Lung (tissue), 12 donors: Measurements from ENCODE around the gene KIF18A. TPM values are rescaled to one million over a fixed set of nuclear protein-coding genes. Genes with fewer than 3 reads are reported as not detected.

Experiments used
- ATAC-seq: fragments of 200-7000 bp; cut with Tn5 transposase; one replicate; pipeline ENCODE4 v1.9.1; 2020; ENCODE audit warnings: moderate number of reproducible peaks; ENCODE audit not compliant: insufficient read depth, low FRiP score
- DNase-seq, 3 donors: peaks; one replicate each; pipeline ENCODE4 v3.0.0-alpha.2; 2013 to 2017
- H3K27ac ChIP-seq, 2 donors: one replicate each; pipeline ENCODE4 v1.5.1; 2013; ENCODE audit warnings: mild to moderate bottlenecking in 2 of 2, moderate library complexity in 2 of 2, control low read depth in 1 of 2, inconsistent platforms in 1 of 2, low read depth in 1 of 2, low read length in 1 of 2
- H3K27me3 ChIP-seq, 3 donors: one replicate each; pipeline ENCODE4 v1.5.1; 2013; ENCODE audit warnings: low read length in 2 of 3; ENCODE audit not compliant: control insufficient read depth in 3 of 3, insufficient read depth in 3 of 3
- H3K36me3 ChIP-seq, 4 donors: one replicate each; pipeline ENCODE4 v1.5.1; 2013; ENCODE audit warnings: low read length in 4 of 4, mild to moderate bottlenecking in 1 of 4, moderate library complexity in 1 of 4; ENCODE audit not compliant: control insufficient read depth in 4 of 4, insufficient read depth in 4 of 4
- H3K4me1 ChIP-seq, 5 donors: one replicate each; pipeline ENCODE4 v1.5.1; 2013; ENCODE audit warnings: low read length in 5 of 5, mild to moderate bottlenecking in 2 of 5, moderate library complexity in 1 of 5; ENCODE audit not compliant: control insufficient read depth in 5 of 5, insufficient read depth in 5 of 5
- H3K4me3 ChIP-seq: one replicate; pipeline ENCODE4 v1.5.1; 2013; ENCODE audit warnings: mild to moderate bottlenecking, control low read depth, moderate library complexity
- H3K9ac ChIP-seq, 2 donors: one replicate each; pipeline ENCODE4 v1.5.1; 2013; ENCODE audit warnings: low read length in 2 of 2, control low read depth in 1 of 2; ENCODE audit not compliant: insufficient read depth in 1 of 2
- H3K9me3 ChIP-seq, 4 donors: one replicate each; pipeline ENCODE4 v1.5.1; 2013; ENCODE audit warnings: low read length in 3 of 4, mild to moderate bottlenecking in 1 of 4, moderate library complexity in 1 of 4; ENCODE audit not compliant: control insufficient read depth in 4 of 4, insufficient read depth in 3 of 4
- CTCF ChIP-seq: IDR thresholded peaks from 2 replicates; pipeline ENCODE4 v1.5.1; 2012; ENCODE audit warnings: mild to moderate bottlenecking; ENCODE audit errors: control extremely low read depth, extremely low read depth
- WGBS, 2 donors: extraction: QIAGEN DNeasy Blood & Tissue Kit; methylation state at CpG; one replicate each; pipeline ENCODE4 v1.1.7; 2013; 5-methylcytosine and 5-hydroxymethylcytosine counted together
- polyA plus RNA-seq, 2 donors: library from polyadenylated mRNA; stranded (reverse); fragments of 200-250 nt; gene quantifications; one replicate each; pipeline ENCODE4 v1.2.1, GENCODE V29; 2013
- total RNA-seq, 2 donors: library from RNA; depleted of rRNA in 1 of 2; stranded (reverse); fragments of >200 nt in 1 of 2; gene quantifications; one replicate each; pipeline ENCODE4 v1.2.1, GENCODE V29; 2014 to 2021
- donor health status: control.
- donor health status: control.
- donor health status: Bipolar disorder and iron deficiency.
- donor health status: healthy.
- donor health status: DM: yes; HTN: yes; CAD: no.

The KIF18A gene
- total and polyA plus RNA-seq, 4 donors: 0.78 to 7.5 (median 1.3) TPM

GRCh38 chr11:28009388-28009787 is 98.6 kb downstream of the KIF18A start:
- Histone ChIP-seq H3K27ac (no peak overlapping the region), H3K4me3 (no peak overlapping the region), H3K36me3 (no peaks in the 10 kb centered on the region), H3K4me1 (no peaks in the 10 kb centered on the region), H3K9ac (no peak overlapping the region), H3K27me3 (no peaks in the 10 kb centered on the region), H3K9me3 (no peaks in the 10 kb centered on the region)
- no peak for TF ChIP-seq CTCF
- ATAC-seq: no peak
- peak in 2 of 3 donors; percentile 31 to 48 for DNase-seq

- no peak for TF ChIP-seq CTCF
- no peak overlapping the region for H3K9ac ChIP-seq
- H3K4me3 ChIP-seq: no peak overlapping the region
- peaks cover 0 to 12% (median 8%) of the 10 kb centered on the region in 4 donors for H3K9me3 ChIP-seq
- H3K36me3 ChIP-seq: no peaks in the 10 kb centered on the region
- DNase-seq (no peak), ATAC-seq (no peak)
- H3K27ac ChIP-seq: no peak overlapping the region
- H3K4me1 ChIP-seq: no peaks in the 10 kb centered on the region
- H3K27me3 ChIP-seq: no peaks in the 10 kb centered on the region
Measured at GRCh38 chr11:28003615-28004014, 104.3 kb downstream of the KIF18A start.

GRCh38 chr11:27998552-27998951 is 109.4 kb downstream of the KIF18A start:
- H3K27me3 ChIP-seq: no peaks in the 10 kb centered on the region
- TF ChIP-seq CTCF: no peak
- H3K27ac ChIP-seq: no peak overlapping the region
- H3K4me3 ChIP-seq: no peak overlapping the region
- H3K4me1 ChIP-seq: peaks cover 0 to 12% (median 0%) of the 10 kb centered on the region in 5 donors
- DNase-seq (no peak), ATAC-seq (no peak)
- H3K36me3 ChIP-seq: no peaks in the 10 kb centered on the region
- H3K9ac ChIP-seq: no peak overlapping the region
- peaks cover 0 to 12% (median 8%) of the 10 kb centered on the region in 4 donors for H3K9me3 ChIP-seq

- Histone ChIP-seq H3K9ac (no peak overlapping the region), H3K4me1 (peaks cover 0 to 12% (median 0%) of the 10 kb centered on the region in 5 donors), H3K9me3 (peaks cover 0 to 9% (median 6%) of the 10 kb centered on the region in 4 donors), H3K27me3 (no peaks in the 10 kb centered on the region), H3K36me3 (no peaks in the 10 kb centered on the region), H3K27ac (no peak overlapping the region), H3K4me3 (no peak overlapping the region)
- 88 to 92% methylated on average over 2 of the region's 2 CpGs for WGBS, 2 donors
- ATAC-seq: no peak
- no peak for TF ChIP-seq CTCF
- no peak for DNase-seq
Measured at GRCh38 chr11:27997344-27997743, 110.6 kb downstream of the KIF18A start.
